SK-N-SH treated with all-trans-retinoic acid at 6 μM for 48 hours (cell line): ENCODE measurements around the gene MACC1.

Experiments
- BACH2 ChIP-seq: fragments of 250-450 bp; sonication (Bioruptor Pico); IDR thresholded peaks from 2 replicates; pipeline ENCODE4 v1.9.0; 2021; ENCODE audit warnings: mild to moderate bottlenecking, borderline replicate concordance
- GLIS3 ChIP-seq: fragments of 250-450 bp; sonication (Bioruptor Pico); IDR thresholded peaks from 2 replicates; pipeline ENCODE4 v1.5.0; 2020; ENCODE audit warnings: mild to moderate bottlenecking, moderate library complexity
- ISL1 ChIP-seq: fragments of 250-450 bp; sonication (Bioruptor Pico); IDR thresholded peaks from 2 replicates; pipeline ENCODE4 v2.1.2; 2022; ENCODE audit warnings: mild to moderate bottlenecking, moderate library complexity
- OSR1 ChIP-seq: fragments of 250-450 bp; sonication (Bioruptor Pico); IDR thresholded peaks from 2 replicates; pipeline ENCODE4 v1.8.0; 2022; ENCODE audit warnings: moderate library complexity, mild to moderate bottlenecking, inconsistent platforms
- PATZ1 ChIP-seq: fragments of 250-450 bp; sonication (Bioruptor Pico); IDR thresholded peaks from 2 replicates; pipeline ENCODE4 v1.8.0; 2020; ENCODE audit warnings: mild to moderate bottlenecking, moderate library complexity, borderline replicate concordance
- RARB ChIP-seq: fragments of 250-450 bp; sonication (Bioruptor Pico); IDR thresholded peaks from 2 replicates; pipeline ENCODE4 v1.8.0; 2021; ENCODE audit warnings: mild to moderate bottlenecking, moderate library complexity
- TSHZ2 ChIP-seq: fragments of 250-450 bp; sonication (Bioruptor Pico); IDR thresholded peaks from 2 replicates; pipeline ENCODE4 v1.5.0; 2020; ENCODE audit warnings: mild to moderate bottlenecking, moderate library complexity
- ZNF8 ChIP-seq: fragments of 450-650 bp; formaldehyde crosslinking; IDR thresholded peaks from 2 replicates; pipeline ENCODE4 v1.5.0; 2020; ENCODE audit warnings: mild to moderate bottlenecking, moderate library complexity

GRCh38 chr7:20085086-20085485 lies 132.1 kb downstream of the MACC1 start:
- TF ChIP-seq ISL1 (CRISPR knock-in tag): peak; percentile 34; the same call in 1 of the 2 replicates
- TF ChIP-seq TSHZ2: no peak
- TF ChIP-seq GLIS3: no peak
- TF ChIP-seq RARB (CRISPR knock-in tag): no peak
- TF ChIP-seq OSR1: no peak
- TF ChIP-seq BACH2: no peak
- TF ChIP-seq PATZ1 (CRISPR knock-in tag): no peak
- no peak for TF ChIP-seq ZNF8 (CRISPR knock-in tag)
